NCI-H1092 treated with DMSO at 0.1 percent for 48 hours (cell line): ENCODE data around the gene KCNJ1.

ENCODE experiments used
- DNase-seq: peaks from one replicate; lab custom pipeline; 2025; lab: John Stamatoyannopoulos, UW

Gene KCNJ1

DNA sequence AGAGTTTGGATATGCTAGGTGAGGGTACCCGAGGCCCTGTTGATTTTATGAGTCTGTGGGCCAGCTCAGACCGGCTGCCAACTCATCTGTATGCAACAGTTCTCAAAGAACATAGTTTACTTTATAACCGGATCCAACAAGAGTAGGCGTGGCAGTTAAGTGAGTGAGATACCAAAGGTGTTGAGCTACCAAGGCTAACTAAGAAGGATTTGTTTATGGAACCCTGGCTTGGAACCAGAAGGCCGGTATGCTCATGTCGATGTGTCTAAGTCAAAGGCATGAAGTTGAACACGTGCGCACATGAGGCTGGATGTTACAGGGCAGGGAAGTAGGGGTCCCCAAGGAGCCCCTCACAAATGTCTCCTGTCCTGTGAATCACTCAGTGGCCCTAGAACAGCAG lies at the start of gene KCNJ1:
TSS of gene KCNJ1 (minus strand) at position 20 of the 400 bp plus-strand sequence. CDS start 27,053 bp downstream, outside the sequence.
- DNase-seq: no peak

DNA sequence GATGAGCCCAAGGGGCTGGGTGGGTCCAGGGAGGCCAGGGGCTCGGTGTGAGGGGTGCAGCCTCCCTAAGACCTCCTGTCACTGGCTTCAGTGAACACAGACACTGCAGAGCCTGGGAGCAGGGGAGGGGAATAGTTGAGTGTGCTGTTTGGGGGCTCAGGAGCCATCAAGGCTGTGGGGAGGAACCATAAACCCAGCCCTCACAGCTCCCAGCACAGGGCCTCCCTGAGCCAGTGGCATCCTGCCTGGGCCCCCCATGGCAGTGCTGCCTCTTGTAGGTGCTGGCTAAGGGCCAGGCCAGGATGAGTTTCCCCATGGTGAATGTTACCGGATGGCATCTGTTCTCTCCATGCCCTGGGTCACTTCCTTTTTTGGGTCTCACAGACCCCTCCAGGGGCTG lies 49.6 kb upstream of the KCNJ1 start:
- no peak for DNase-seq

DNA sequence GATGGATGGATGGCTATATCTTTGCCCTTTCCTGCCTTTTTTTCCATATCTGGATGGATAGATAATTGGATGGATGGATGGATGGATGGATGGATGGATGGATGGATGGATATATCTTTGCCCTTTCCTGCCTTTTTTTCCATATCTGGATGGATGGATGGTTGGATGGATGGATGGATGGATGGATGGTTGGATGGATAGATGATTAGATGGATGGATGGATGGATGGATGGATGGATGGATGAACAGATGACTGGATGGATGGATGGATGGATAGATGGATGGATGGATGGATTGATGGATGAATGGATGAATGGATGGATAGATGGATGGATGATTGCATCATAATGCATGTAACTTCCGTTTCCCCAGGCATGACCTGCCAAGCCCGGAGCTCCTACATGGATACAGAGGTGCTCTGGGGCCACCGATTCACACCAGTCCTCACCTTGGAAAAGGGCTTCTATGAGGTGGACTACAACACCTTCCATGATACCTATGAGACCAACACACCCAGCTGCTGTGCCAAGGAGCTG lies 49.0 kb upstream of the KCNJ1 start:
- no peak for DNase-seq

- no peak for DNase-seq
Measured at GRCh38 chr11:128915149-128915521, 48.0 kb upstream of the KCNJ1 start.

DNA sequence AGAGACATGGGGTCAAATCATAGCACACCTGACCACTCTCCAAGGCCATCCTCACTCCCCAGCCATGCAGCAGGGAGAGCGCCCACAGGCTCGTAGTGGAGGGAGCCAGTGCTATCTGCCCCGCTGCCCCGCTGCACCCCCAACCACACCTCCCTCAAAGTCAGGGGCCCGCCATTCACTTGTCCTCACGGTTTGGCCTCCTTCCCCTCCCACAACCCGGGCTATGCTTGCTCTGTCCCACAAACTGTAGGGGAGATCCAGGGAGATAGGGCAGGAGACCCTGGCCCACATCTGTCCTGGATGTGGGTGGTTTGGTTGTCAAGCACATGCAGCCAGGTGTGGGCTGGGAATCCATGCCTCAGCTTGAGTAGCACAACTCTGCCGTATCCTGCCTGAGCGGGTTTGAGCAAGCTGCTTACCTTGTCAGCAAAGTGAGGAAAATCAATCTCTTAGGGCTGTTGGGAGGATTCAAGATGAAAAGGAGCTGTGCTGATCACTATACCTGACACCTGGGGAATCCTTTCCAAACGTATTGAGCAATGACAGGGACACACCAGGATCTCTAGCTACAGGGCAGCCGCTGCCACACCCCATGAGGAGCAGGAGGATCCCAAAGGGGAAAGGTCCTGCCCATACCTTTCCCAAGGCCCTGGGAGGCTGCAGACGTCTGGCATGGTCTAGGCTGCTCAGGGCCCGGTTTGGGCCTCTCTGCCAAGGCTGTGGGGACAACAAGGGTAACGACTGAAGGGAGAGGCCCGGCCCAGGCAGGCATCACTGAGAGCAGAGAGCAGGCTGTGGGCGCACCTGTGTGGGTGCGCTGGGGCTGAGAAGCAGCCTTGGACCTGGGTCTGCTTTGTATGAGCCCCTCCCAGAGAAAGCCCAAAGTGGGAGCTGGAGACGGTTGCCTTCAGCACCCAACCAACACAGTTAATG lies 47.4 kb upstream of the KCNJ1 start:
- no peak for DNase-seq

- DNase-seq: no peak
Measured at GRCh38 chr11:128913806-128914205, 46.7 kb upstream of the KCNJ1 start.

DNA sequence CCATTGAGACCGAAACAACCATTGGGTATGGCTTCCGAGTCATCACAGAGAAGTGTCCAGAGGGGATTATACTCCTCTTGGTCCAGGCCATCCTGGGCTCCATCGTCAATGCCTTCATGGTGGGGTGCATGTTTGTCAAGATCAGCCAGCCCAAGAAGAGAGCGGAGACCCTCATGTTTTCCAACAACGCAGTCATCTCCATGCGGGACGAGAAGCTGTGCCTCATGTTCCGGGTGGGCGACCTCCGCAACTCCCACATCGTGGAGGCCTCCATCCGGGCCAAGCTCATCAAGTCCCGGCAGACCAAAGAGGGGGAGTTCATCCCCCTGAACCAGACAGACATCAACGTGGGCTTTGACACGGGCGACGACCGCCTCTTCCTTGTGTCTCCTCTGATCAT lies 44.6 kb upstream of the KCNJ1 start:
- no peak for DNase-seq

- DNase-seq: no peak
Measured at GRCh38 chr11:128911239-128911638, 44.1 kb upstream of the KCNJ1 start.

GRCh38 chr11:128910576-128910975 lies 43.5 kb upstream of the KCNJ1 start:
- no peak for DNase-seq

- DNase-seq: no peak
Measured at GRCh38 chr11:128909438-128910125, 42.5 kb upstream of the KCNJ1 start.

GRCh38 chr11:128908391-128909246 lies 41.5 kb upstream of the KCNJ1 start:
- no peak for DNase-seq

DNA sequence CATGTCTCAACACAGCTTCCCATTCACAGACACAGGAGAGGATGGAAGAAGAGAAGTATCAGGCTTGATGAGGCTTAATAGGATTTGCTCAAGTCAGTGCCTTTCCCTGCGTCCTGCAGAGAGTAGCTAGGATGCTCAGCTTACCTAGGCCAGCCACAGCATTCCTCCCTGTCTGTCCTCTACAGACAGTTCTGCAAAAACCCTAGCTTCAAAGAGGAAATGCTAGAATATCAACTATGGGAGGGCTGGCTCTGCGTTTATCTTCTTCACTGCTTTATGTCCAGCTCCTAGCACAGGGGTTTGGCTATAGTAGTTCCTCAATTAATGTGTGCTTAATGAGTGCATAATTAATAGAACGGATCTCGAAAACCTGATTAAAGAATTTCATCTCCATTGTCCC lies 40.5 kb upstream of the KCNJ1 start:
- no peak for DNase-seq

DNA sequence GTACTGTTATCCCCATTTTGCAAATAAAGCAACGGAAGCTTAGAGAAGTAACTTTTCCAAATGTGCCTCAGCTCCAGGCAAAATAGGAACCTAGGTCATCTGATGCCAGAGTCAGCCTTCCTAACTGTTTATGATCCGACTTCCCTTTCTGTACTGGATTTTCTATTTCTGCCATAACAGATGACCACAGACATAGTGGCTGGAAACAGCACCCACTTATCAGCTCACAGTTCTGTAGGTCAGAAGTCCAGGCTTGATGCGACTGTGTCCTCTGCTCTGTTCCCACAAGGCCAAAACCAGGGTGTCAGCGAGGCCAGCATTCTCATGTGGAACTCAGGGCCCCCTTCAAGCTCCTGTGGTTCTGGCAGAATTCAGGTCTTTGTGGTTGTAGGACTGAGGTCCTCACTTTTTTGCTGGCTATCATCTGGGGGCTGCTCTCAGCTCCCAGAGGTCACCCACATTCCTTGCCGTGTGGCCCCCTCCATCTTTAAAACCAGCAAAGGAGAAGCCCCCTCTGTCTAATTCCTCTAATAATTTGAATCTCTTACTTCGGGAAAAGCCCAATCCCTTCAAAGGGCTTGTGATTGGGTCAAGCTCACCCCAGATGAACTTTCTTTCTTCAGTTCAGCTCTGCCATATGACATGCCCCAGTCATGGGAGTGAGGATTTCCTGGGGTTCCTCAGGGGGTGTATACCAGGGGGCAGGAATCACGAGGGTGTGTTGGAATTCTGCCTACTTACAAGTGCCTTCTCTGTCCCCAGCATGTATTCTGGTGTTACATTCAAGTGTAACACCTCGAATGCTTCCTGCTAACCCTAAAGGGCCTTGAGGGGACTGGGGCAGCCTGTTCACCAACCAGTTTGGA lies 39.3 kb upstream of the KCNJ1 start:
- DNase-seq: no peak

GRCh38 chr11:128905345-128906184 lies 38.5 kb upstream of the KCNJ1 start:
- DNase-seq: peak; percentile 77

DNA sequence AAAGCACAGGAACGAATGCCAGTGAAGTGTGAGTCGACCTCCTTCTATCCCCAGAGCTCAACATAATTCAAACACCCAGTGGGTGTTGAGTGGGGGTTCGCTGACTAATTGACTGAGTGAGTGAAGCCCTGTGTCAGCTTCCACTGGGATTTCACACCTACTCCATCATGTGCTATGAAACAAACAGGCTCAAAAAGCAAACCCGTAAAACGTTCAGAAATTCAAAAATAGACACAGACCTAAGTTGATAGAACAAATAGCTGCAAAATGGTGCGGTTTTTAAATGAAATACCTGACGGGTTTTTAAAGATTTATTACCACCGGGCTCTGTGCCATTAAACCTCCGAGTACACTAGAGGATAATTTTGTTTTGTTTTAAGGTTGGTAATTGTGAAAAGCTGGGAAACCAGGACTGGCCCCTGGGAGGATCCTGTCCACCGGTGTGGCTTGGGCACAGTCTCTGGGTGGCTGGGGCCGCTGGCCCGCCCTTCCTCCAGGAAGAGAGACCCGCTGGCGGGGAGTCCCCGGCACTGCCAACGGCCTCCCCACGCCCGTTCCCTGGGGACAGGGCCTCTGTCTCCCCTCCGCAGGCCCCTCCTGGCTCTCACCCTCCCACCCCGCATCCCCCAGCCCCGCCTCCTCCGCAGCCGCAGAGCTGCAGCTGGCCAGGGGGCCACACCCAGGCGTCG lies 37.7 kb upstream of the KCNJ1 start:
- DNase-seq: no peak

- no peak for DNase-seq
Measured at GRCh38 chr11:128904303-128904655, 37.2 kb upstream of the KCNJ1 start.

GRCh38 chr11:128903248-128904061 lies 36.4 kb upstream of the KCNJ1 start:
- DNase-seq: no peak

DNA sequence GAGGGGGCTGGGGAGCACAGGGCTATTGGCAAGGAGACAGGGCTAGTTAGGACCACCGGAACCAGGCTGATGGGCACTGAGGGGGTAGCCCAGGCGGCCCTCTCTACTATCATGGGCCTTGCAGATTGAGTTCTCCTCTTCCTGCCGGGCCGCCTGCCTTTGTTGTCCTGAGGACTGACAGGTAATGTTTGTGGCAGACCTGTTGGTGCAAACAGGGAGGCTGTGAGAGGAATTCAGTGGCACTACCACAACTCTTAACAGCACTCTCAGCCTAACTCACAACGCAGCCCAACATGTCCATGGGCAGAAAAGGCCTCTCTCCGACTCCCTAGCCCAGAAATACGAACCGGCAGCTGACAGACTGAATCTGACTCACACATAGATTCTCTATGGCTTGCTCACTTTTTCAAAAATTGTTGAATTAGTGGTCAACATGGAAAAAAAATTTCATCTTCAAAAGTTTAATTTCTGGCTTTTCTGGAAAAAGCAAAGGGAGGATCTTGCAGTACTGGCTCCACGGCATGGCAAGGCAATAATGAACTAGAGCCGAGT lies 35.5 kb upstream of the KCNJ1 start:
- no peak for DNase-seq
